Hematopoietic multipotent progenitor cell treated with erythropoietin and hydrocortisone succinate and interleukin-3 and kit ligand, for 17 days (in vitro differentiated cells): ENCODE data around the gene SAMD14.

Experiments
- DNase-seq: peaks from one replicate; pipeline ENCODE4 v3.0.0-alpha.2; 2015; ENCODE audit warnings: low spot score

Gene SAMD14

GRCh38 chr17:50129728-50130558 is at the start of gene SAMD14:
Gene SAMD14, minus strand, starts transcription at chr17:50130160. Its CDS starts 5,201 bp downstream, at chr17:50124959.
- no peak for DNase-seq

GRCh38 chr17:50177983-50178834 is 48.2 kb upstream of the SAMD14 start:
- DNase-seq: peak; percentile 67

- no peak for DNase-seq
These were observed 47.5 kb upstream of the SAMD14 start for GRCh38 chr17:50177476-50177875.

GRCh38 chr17:50176559-50177357 is 46.8 kb upstream of the SAMD14 start:
- no peak for DNase-seq

GRCh38 chr17:50175035-50175807 is 45.3 kb upstream of the SAMD14 start:
- no peak for DNase-seq

GRCh38 chr17:50174444-50174843 is 44.5 kb upstream of the SAMD14 start:
- no peak for DNase-seq

- DNase-seq: no peak
These were observed 43.5 kb upstream of the SAMD14 start for GRCh38 chr17:50173335-50173941.

GRCh38 chr17:50172936-50173334 is 43.0 kb upstream of the SAMD14 start:
- DNase-seq: no peak

GRCh38 chr17:50172130-50172529 is 42.2 kb upstream of the SAMD14 start:
- no peak for DNase-seq

- DNase-seq: no peak
These were observed 41.6 kb upstream of the SAMD14 start for GRCh38 chr17:50171371-50172071.

- DNase-seq: no peak
These were observed 40.9 kb upstream of the SAMD14 start for GRCh38 chr17:50170662-50171370.

GRCh38 chr17:50169881-50170459 is 40.0 kb upstream of the SAMD14 start:
- DNase-seq: no peak

- peak; percentile 18 for DNase-seq
These were observed 39.3 kb upstream of the SAMD14 start for GRCh38 chr17:50169121-50169764.

GRCh38 chr17:50168319-50168718 is 38.4 kb upstream of the SAMD14 start:
- no peak for DNase-seq

- DNase-seq: no peak
These were observed 37.4 kb upstream of the SAMD14 start for GRCh38 chr17:50167371-50167770.

- no peak for DNase-seq
These were observed 36.7 kb upstream of the SAMD14 start for GRCh38 chr17:50166518-50167181.

- DNase-seq: no peak
These were observed 36.0 kb upstream of the SAMD14 start, which contains the start of gene SGCA for GRCh38 chr17:50165867-50166517. Gene SGCA, plus strand, starts transcription at chr17:50166005. Its CDS starts 36 bp downstream, at chr17:50166041.

- no peak for DNase-seq
These were observed 35.5 kb upstream of the SAMD14 start for GRCh38 chr17:50165466-50165865.
